AG10803 (cell line): ENCODE results near the gene PLCB1.
A peak's percentile ranks its signal among the peaks of the same experiment; 100 is the strongest.

Experiments used
- DNase-seq: peaks from one replicate; pipeline ENCODE4 v3.0.0; 2010; ENCODE audit warnings: low read depth
- H3K4me3 ChIP-seq: 2 replicates; pipeline ENCODE4 v1.5.1; 2011; ENCODE audit warnings: mild to moderate bottlenecking, low read length, control low read depth
- TF ChIP-seq, protein P1 (sequence below): conservative IDR thresholded peaks from 2 replicates; pipeline ENCODE4 v1.5.1; 2011; ENCODE audit warnings: mild to moderate bottlenecking, low read length, control low read depth, inconsistent platforms

Gene PLCB1

DNA sequence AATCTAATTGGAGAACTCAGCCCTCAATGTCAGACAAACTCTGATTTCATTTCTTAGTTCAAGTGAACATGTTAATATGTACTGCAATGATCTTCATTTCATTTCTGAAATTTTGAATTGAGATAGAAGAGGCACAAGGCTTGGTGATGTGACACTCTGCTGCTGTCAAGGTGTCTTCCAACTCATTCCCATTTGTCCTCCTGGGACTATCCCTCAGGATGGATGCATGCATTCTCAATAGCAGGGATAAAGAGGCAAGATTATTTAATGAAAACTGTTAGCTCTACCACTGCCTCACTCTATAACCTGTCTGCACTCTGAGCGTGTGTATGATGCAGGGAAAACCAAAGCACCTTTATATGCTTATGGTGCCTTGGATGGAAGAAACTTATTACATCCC, 78.7 kb downstream of the PLCB1 start:
- TF ChIP-seq, protein P1, sequence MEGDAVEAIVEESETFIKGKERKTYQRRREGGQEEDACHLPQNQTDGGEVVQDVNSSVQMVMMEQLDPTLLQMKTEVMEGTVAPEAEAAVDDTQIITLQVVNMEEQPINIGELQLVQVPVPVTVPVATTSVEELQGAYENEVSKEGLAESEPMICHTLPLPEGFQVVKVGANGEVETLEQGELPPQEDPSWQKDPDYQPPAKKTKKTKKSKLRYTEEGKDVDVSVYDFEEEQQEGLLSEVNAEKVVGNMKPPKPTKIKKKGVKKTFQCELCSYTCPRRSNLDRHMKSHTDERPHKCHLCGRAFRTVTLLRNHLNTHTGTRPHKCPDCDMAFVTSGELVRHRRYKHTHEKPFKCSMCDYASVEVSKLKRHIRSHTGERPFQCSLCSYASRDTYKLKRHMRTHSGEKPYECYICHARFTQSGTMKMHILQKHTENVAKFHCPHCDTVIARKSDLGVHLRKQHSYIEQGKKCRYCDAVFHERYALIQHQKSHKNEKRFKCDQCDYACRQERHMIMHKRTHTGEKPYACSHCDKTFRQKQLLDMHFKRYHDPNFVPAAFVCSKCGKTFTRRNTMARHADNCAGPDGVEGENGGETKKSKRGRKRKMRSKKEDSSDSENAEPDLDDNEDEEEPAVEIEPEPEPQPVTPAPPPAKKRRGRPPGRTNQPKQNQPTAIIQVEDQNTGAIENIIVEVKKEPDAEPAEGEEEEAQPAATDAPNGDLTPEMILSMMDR, result no peak
- H3K4me3 ChIP-seq, result no peak overlapping the region
- DNase-seq, result no peak

DNA sequence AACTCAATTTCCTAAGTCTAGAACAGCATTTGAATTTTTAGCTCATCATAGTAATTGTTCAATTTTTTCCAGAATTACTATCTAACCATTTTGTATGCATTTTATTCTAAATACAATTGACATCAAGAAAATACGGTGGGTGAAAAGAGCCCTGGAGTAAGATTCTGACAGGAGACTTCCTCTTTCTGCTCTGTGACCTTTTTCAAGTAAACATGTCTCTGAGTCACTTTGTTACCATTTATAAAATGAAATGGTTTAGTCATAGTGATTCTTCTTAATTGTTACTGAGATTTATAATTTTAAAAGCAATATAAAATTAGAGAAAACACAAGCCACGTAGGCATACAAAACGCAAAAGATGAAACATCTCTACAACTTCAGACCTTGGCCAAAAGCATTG, 80.2 kb downstream of the PLCB1 start:
- TF ChIP-seq, protein P1, result no peak
- DNase-seq, result no peak

DNA sequence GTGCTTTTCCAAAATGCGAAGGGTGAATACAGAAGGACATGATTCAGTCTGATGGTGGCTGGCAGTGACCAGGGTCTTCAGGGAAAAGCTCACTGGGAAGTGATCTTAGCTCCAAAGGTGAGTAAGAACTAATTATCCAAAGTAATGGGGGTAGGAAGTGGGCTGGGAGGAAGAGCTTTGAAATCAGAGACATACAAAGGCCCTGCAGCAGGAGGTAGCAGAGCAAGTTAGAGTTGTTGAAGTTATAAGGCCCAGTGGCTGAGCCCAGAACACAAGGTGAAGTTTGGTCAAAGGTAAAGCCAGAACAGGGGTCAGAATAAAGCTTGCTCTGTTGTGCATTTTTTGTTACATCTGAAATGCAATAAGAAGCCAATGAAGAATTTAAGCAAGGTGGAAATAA, 81.2 kb downstream of the PLCB1 start:
- no peak for DNase-seq
- no peak overlapping the region for H3K4me3 ChIP-seq
- TF ChIP-seq, protein P1, result no peak

More for the DNA sequence above, 80.2 kb downstream of the PLCB1 start:
- H3K4me3 ChIP-seq, result no peak overlapping the region

DNA sequence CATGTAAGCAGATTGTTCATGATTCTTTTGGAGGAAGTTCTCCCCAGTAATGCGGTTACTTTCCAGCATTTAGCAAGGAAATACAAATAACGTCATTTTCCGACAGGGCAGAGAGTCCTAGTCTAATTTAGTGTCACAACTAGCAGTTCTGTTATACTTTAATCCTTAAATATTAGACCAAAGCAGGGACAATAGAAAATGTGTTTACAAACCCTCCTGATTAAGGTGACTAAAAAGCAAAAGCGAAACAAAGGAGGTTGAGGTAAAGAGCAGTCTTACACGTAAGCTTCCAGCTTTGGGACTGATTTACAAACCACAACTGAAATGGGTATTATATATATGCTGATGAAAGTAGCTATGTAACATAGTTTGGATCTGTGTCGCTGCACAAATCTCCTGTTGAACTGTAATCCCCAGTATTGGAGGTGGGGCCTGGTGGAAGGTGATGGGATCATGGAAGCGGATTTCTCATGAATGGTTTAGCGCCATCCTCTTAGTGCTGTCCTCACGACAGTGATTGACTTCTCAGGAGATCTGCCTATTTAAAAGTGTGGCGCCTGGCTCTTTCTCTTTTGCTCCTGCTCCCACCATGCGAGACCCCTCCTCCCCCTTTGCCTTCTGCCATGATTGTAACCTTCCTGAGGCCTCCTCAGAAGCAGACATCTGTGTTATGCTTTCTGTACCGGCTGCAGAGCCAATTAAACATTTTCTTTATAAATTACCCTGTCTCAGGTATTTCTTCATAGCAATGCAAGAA, 81.9 kb downstream of the PLCB1 start:
- DNase-seq, result no peak
- TF ChIP-seq, protein P1, result no peak
- no peak overlapping the region for H3K4me3 ChIP-seq

DNA sequence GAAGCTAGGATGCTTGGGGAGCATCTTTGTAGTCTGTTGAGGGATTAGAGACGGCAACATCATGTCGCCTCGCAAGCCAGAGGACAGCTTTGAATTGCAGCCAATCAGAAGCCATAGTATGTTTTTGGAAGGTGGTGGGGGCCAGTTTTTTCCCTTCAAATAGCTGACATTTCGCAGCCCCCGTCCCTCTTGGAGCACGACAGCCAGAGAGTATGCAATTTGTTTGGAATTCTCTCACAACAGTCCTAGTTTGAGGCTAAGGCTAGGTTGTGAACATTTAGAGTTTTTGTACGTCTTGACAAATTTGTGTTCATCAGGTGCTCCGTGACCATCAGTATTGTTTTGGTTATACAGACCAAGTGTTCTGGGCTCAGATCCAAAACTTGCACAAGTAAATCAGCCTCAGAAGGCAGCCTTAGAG, 83.3 kb downstream of the PLCB1 start:
- peak; percentile 50 for DNase-seq
- H3K4me3 ChIP-seq, result no peak overlapping the region
- TF ChIP-seq, protein P1, result no peak

DNA sequence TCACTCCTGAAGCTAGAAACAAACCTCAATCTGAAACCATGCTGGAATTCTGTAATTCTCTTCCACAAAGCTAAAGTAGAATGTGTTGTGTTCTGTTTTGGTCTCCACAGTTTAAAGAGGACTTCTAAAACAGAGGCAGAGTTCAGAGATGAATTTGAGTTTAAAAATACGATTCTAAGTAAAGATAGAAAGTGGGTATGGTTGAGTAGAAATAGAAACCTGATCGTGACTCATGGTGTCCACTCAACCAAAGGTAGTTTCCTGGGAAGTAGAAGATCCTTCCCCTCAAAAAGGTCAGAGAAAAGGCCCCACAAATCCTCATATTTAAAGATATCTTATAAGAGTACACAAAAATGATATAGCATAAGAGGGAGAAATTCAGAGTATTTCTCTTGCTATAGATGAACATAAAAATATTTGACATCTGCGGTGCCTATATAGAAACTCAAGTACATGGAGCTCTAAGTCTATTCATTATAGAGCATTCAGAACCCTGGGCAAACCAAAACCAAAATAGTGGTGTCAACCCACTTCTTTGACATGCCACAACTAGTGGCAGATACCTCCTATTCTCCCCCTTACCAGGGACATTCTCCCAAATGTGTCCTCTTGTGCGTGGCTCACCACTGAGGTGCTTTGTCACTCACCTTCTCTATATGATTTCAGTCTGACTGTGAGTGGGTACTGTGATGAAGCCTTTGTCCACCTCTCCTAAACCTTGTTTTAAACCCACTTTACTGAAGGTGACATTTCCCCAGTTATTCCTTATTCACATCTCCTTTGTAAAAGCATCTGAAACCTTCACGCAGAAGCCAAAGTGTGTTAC, 84.5 kb downstream of the PLCB1 start:
- no peak for DNase-seq
- H3K4me3 ChIP-seq, result no peak overlapping the region
- TF ChIP-seq, protein P1, result no peak

DNA sequence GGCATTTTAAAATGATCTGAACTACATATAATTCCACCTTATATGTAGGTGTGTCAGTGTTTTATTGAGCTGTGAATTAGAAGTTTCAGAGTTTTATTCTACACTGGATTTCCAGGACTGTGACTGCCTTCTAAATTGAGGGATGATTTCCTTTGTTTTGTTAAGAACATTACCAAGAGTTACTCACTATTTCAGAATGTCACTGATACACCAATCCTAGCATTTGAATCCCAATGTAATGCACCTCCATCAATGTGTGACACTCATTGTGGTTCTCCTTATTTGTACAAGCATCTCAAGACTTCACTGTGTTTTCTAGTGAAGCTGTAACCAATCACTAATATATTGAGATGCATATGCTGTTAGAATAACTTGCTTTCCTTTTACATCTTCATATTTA, 86.8 kb downstream of the PLCB1 start:
- no peak overlapping the region for H3K4me3 ChIP-seq
- peak; percentile 84 for DNase-seq
- TF ChIP-seq, protein P1, result no peak
